ENCODE data around the gene GLIPR1L2.
"Not testable (repeated sequence)": the region's sequence is repeated elsewhere in the genome, so short reads cannot be mapped to it uniquely, and the experiment has no call there.

Gene GLIPR1L2

GRCh38 chr12:75443709-75444108, 52.8 kb downstream of the GLIPR1L2 start:
- DNase-seq (ENCODE audit: extremely low read depth, low read depth): no peak
- TF ChIP-seq CTCF (IDR thresholded peaks at IDR 0.05; ENCODE audit: low read depth, low read length): no peak

GRCh38 chr12:75444429-75445136, 53.7 kb downstream of the GLIPR1L2 start:
- no peak for DNase-seq (ENCODE audit: extremely low read depth, low read depth)
- no peak for TF ChIP-seq CTCF (IDR thresholded peaks at IDR 0.05; ENCODE audit: low read depth, low read length)

- DNase-seq (ENCODE audit: extremely low read depth, low read depth): not testable (repeated sequence)
Measured at GRCh38 chr12:75445137-75445507, 54.2 kb downstream of the GLIPR1L2 start.

GRCh38 chr12:75446857-75447256, 56.0 kb downstream of the GLIPR1L2 start:
- no peak for DNase-seq (ENCODE audit: extremely low read depth, low read depth)
- TF ChIP-seq CTCF (IDR thresholded peaks at IDR 0.05; ENCODE audit: low read depth, low read length): no peak

GRCh38 chr12:75447691-75448393, 57.0 kb downstream of the GLIPR1L2 start:
- no peak for TF ChIP-seq CTCF (IDR thresholded peaks at IDR 0.05; ENCODE audit: low read depth, low read length)
- DNase-seq (ENCODE audit: extremely low read depth, low read depth): no peak

GRCh38 chr12:75452675-75453330, 61.9 kb downstream of the GLIPR1L2 start:
- no peak for TF ChIP-seq CTCF (IDR thresholded peaks at IDR 0.05; ENCODE audit: low read depth, low read length)
- no peak for DNase-seq (ENCODE audit: extremely low read depth, low read depth)

- no peak for DNase-seq (ENCODE audit: extremely low read depth, low read depth)
- TF ChIP-seq CTCF (IDR thresholded peaks at IDR 0.05; ENCODE audit: low read depth, low read length): no peak
Measured at GRCh38 chr12:75455839-75456238, 65.0 kb downstream of the GLIPR1L2 start.
